ENCODE data around the gene IGF2. TPM values are rescaled to one million over a fixed set of nuclear protein-coding genes. Genes with fewer than 3 reads are reported as not detected.

The IGF2 gene
- total RNA-seq, 1 donor from 2014 or later, result 56.5 TPM

DNA sequence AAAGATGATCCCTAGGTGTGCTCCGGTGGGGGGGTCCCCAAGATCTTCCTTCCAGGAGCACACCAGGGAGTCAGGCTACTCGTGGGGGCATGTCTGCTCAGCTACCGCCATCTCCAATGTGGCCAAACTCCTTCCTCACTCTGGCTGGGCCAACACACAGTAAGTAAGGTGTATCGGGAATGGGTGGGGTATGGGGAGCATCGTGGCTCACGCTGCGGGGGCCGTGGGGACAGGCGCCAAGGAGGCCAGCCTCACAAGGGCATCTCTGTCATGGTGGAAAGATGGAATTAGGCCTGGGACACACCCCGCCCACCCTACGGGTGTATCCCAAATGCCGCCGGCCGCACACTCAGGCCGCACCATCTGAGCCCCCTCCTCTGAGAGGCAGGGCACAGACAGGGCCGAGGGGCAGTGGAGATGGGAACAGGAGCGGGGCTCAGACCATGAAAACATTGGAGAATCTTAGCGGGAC is 8.3 kb downstream of the IGF2 start:
- Histone ChIP-seq H3K9me3 (no peaks in the 10 kb centered on the region), H3K36me3 (no peaks in the 10 kb centered on the region), H3K27ac (no peak overlapping the region), H3K4me1 (no peaks in the 10 kb centered on the region), H3K27me3 (no peaks in the 10 kb centered on the region), H3K4me3 (no peak overlapping the region)
- TF ChIP-seq POLR2AphosphoS5 (IDR thresholded peaks at IDR 0.05; ENCODE audit: insufficient read depth in 1 of 2, low read depth in 1 of 2) (no peak), POLR2A (IDR thresholded peaks at IDR 0.05) (no peak), CTCF (IDR thresholded peaks at IDR 0.05) (no peak)
- no peak for DNase-seq (ENCODE audit: extremely low spot score in 2 of 2)
- intact Hi-C loops (cut with DNase I), result no loop called here

- Histone ChIP-seq H3K4me3 (no peak overlapping the region), H3K36me3 (no peaks in the 10 kb centered on the region), H3K4me1 (no peaks in the 10 kb centered on the region), H3K9me3 (no peaks in the 10 kb centered on the region), H3K27me3 (no peaks in the 10 kb centered on the region), H3K27ac (no peak overlapping the region)
- intact Hi-C loops (cut with DNase I), result no loop called here
- TF ChIP-seq POLR2AphosphoS5 (IDR thresholded peaks at IDR 0.05; ENCODE audit: insufficient read depth in 1 of 2, low read depth in 1 of 2) (no peak), CTCF (IDR thresholded peaks at IDR 0.05) (no peak), POLR2A (IDR thresholded peaks at IDR 0.05) (no peak)
- DNase-seq (ENCODE audit: extremely low spot score in 2 of 2), result no peak
Observed at GRCh38 chr11:2129699-2130366, 9.4 kb downstream of the IGF2 start.

DNA sequence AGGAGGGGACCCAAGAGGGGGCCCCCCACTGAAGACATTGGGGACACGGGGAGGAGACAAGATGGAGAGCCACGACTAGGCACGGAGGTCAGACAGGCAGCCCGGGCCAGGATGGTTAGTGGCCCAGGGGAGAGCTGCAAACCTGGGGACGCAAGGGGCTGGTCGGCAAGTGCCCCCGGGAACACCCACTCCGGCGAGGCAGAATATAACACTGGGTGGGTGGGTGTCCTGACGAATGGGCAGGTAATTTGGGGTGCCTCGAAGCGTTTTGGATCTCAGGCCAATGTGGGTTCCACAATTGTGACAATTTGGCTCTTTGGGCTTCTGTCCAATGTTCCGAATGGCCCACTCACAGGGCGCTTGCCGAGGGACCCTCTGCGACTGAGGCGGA is 9.9 kb downstream of the IGF2 start:
- Histone ChIP-seq H3K4me3 (no peak overlapping the region), H3K9me3 (no peaks in the 10 kb centered on the region), H3K27ac (no peak overlapping the region), H3K4me1 (no peaks in the 10 kb centered on the region), H3K36me3 (no peaks in the 10 kb centered on the region), H3K27me3 (no peaks in the 10 kb centered on the region)
- TF ChIP-seq POLR2AphosphoS5 (IDR thresholded peaks at IDR 0.05; ENCODE audit: insufficient read depth in 1 of 2, low read depth in 1 of 2), result no peak
- TF ChIP-seq CTCF (IDR thresholded peaks at IDR 0.05), result no peak
- intact Hi-C loops (cut with DNase I), result no loop called here
- no peak for DNase-seq (ENCODE audit: extremely low spot score in 2 of 2)

GRCh38 chr11:2128511-2129307 is 10.5 kb downstream of the IGF2 start:
- Histone ChIP-seq H3K4me1 (no peaks in the 10 kb centered on the region), H3K27me3 (no peaks in the 10 kb centered on the region), H3K4me3 (no peak overlapping the region), H3K27ac (no peak overlapping the region), H3K36me3 (no peaks in the 10 kb centered on the region), H3K9me3 (no peaks in the 10 kb centered on the region)
- intact Hi-C loops (cut with DNase I), result no loop called here
- DNase-seq (ENCODE audit: extremely low spot score in 2 of 2), result no peak
- no peak for TF ChIP-seq POLR2A (IDR thresholded peaks at IDR 0.05)
- TF ChIP-seq POLR2AphosphoS5 (IDR thresholded peaks at IDR 0.05; ENCODE audit: insufficient read depth in 1 of 2, low read depth in 1 of 2), result no peak
- no peak for TF ChIP-seq CTCF (IDR thresholded peaks at IDR 0.05)

DNA sequence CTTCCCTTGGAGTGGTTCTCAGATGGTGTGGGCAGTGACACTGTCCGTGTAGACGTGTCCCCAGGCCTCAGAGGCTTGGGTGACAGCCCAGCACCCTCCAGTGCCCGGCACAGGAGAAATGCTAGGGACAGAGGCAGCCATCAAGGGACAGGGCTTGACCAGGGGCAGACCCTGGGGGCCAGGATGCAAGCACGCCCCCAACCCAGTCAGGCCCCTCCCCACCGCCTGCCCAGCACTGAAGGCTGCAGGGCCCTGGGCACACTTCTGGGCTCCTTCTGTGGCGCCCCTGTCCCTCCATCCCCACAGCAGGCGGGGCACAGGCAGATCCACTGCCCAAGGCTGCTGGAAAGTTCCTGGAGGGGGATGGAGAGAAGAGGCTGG is 11.1 kb downstream of the IGF2 start:
- no peak for DNase-seq (ENCODE audit: extremely low spot score in 2 of 2)
- H3K36me3 ChIP-seq, result no peaks in the 10 kb centered on the region
- no peaks in the 10 kb centered on the region for H3K4me1 ChIP-seq
- H3K27ac ChIP-seq, result no peak overlapping the region
- no peaks in the 10 kb centered on the region for H3K9me3 ChIP-seq
- no peak for TF ChIP-seq POLR2AphosphoS5 (IDR thresholded peaks at IDR 0.05; ENCODE audit: insufficient read depth in 1 of 2, low read depth in 1 of 2)
- no peak for TF ChIP-seq POLR2A (IDR thresholded peaks at IDR 0.05)
- TF ChIP-seq CTCF (IDR thresholded peaks at IDR 0.05), result no peak
- H3K4me3 ChIP-seq, result no peak overlapping the region
- intact Hi-C loops (cut with DNase I), result no loop called here
- no peaks in the 10 kb centered on the region for H3K27me3 ChIP-seq

Data from vagina (tissue), 2 donors.